Small intestine (tissue), 7 donors: Measurements from ENCODE around the gene GLOD4. TPM values are rescaled to one million over a fixed set of nuclear protein-coding genes. Genes with fewer than 3 reads are reported as not detected.

Source experiments
- DNase-seq, 2 donors: peaks; one replicate each; pipeline versions ENCODE4 v3.0.0 to v3.0.0-alpha.2; 2013
- FAIRE-seq: peaks from 2 replicates; lab custom pipeline; 2012; peaks lifted over from hg19 to GRCh38; lab: Jason Lieb, UNC
- H3K27ac ChIP-seq, 3 donors: one replicate each; pipeline ENCODE4 v1.5.1; 2013; ENCODE audit warnings: low read length in 2 of 3, mild to moderate bottlenecking in 2 of 3, control low read depth in 1 of 3, inconsistent platforms in 1 of 3, low read depth in 1 of 3, moderate library complexity in 1 of 3
- H3K27me3 ChIP-seq, 3 donors: one replicate each; pipeline ENCODE4 v1.6.1; 2013; ENCODE audit warnings: low read length in 3 of 3, inconsistent platforms in 1 of 3; ENCODE audit not compliant: control insufficient read depth in 3 of 3, insufficient read depth in 3 of 3
- H3K36me3 ChIP-seq, 3 donors: one replicate each; pipeline ENCODE4 v1.6.1; 2013; ENCODE audit warnings: low read length in 3 of 3, inconsistent platforms in 1 of 3, low read depth in 1 of 3, mild to moderate bottlenecking in 1 of 3, moderate library complexity in 1 of 3; ENCODE audit not compliant: control insufficient read depth in 3 of 3, insufficient read depth in 2 of 3
- H3K4me1 ChIP-seq, 3 donors: one replicate each; pipeline ENCODE4 v1.6.1; 2013; ENCODE audit warnings: low read length in 2 of 3, inconsistent platforms in 1 of 3, low read depth in 1 of 3, mild to moderate bottlenecking in 1 of 3, moderate library complexity in 1 of 3; ENCODE audit not compliant: control insufficient read depth in 3 of 3, insufficient read depth in 2 of 3
- H3K4me3 ChIP-seq, 3 donors: one replicate each; pipeline ENCODE4 v1.5.1; 2013; ENCODE audit warnings: low read length in 3 of 3, control low read depth in 1 of 3, inconsistent platforms in 1 of 3, low read depth in 1 of 3, mild to moderate bottlenecking in 1 of 3, moderate library complexity in 1 of 3
- H3K9me3 ChIP-seq, 2 donors: one replicate each; pipeline ENCODE4 v1.6.1; 2013; ENCODE audit warnings: low read depth in 1 of 2, low read length in 1 of 2; ENCODE audit not compliant: control insufficient read depth in 2 of 2, insufficient read depth in 1 of 2
- WGBS, 3 donors: extraction: QIAGEN DNeasy Blood & Tissue Kit; methylation state at CpG; one replicate each; pipeline ENCODE4 v1.1.7; 2013; 5-methylcytosine and 5-hydroxymethylcytosine counted together
- polyA plus RNA-seq, 4 donors: library from polyadenylated mRNA; stranded (reverse) in 3 of 4; unstranded in 1 of 4; fragments of 200-250 nt in 3 of 4; fragments of 120-200 nt in 1 of 4; gene quantifications; one replicate each; pipeline versions ENCODE4 v1.2.1 to v1.2.3, GENCODE V29; 2013
- donor health status: healthy with polysubstance abuse.
- donor health status: control.
- donor health status: control.
- donor health status: Bipolar disorder and iron deficiency.
- donor health status: healthy.

GLOD4 gene
- polyA plus RNA-seq, 4 donors = 65.4 to 138 (median 84.9) TPM

- no peak for FAIRE-seq
Measured at GRCh38 chr17:737561-738113, 44.4 kb downstream of the GLOD4 start.

GRCh38 chr17:733743-734142, 48.3 kb downstream of the GLOD4 start:
- FAIRE-seq (no peak), DNase-seq (no peak)
- Histone ChIP-seq H3K27me3 (no peaks in the 10 kb centered on the region), H3K9me3 (no peaks in the 10 kb centered on the region), H3K4me3 (peak overlapping the region in 2 of 3 donors; percentile 69 to 91), H3K27ac (peak overlapping the region in 2 of 3 donors; percentile 86 to 91), H3K36me3 (peaks cover 0 to 33% (median 0%) of the 10 kb centered on the region in 3 donors), H3K4me1 (peaks cover 0 to 10% (median 0%) of the 10 kb centered on the region in 3 donors)
- 56 to 65% (median 63%) methylated on average over 10 of the region's 10 CpGs for WGBS, 3 donors

More at GRCh38 chr17:737561-738113, 44.4 kb downstream of the GLOD4 start:
- Histone ChIP-seq H3K27me3 (no peaks in the 10 kb centered on the region), H3K36me3 (peaks cover 0 to 67% (median 4%) of the 10 kb centered on the region in 3 donors), H3K4me1 (peaks cover 0 to 10% (median 0%) of the 10 kb centered on the region in 3 donors), H3K9me3 (no peaks in the 10 kb centered on the region), H3K27ac (no peak overlapping the region), H3K4me3 (no peak overlapping the region)
- 93 to 96% (median 93%) methylated on average over 13 of the region's 13 CpGs for WGBS, 3 donors
- DNase-seq = no peak

- peak overlapping the region; percentile 86 to 96 (median 91) for H3K27ac ChIP-seq
- peak overlapping the region; percentile 60 to 91 (median 69) for H3K4me3 ChIP-seq
- no peaks in the 10 kb centered on the region for H3K9me3 ChIP-seq
- H3K27me3 ChIP-seq = no peaks in the 10 kb centered on the region
- H3K36me3 ChIP-seq = peaks cover 0 to 27% (median 0%) of the 10 kb centered on the region in 3 donors
- peaks cover 0 to 10% (median 0%) of the 10 kb centered on the region in 3 donors for H3K4me1 ChIP-seq
- WGBS, 3 donors = 3 to 6% (median 5%) methylated on average over 48 to 57 of the region's 57 CpGs
- no peak for FAIRE-seq
- peak; percentile 80 to 86 for DNase-seq
Measured at GRCh38 chr17:732902-733720, 49.0 kb downstream of the GLOD4 start.

- Histone ChIP-seq H3K27me3 (no peaks in the 10 kb centered on the region), H3K27ac (peak within 1 kb of the TSS; percentile 86 to 96 (median 91)), H3K4me1 (peaks cover 0 to 10% (median 0%) of the 10 kb centered on the region in 3 donors), H3K9me3 (no peaks in the 10 kb centered on the region), H3K36me3 (peaks cover 0 to 20% (median 0%) of the 10 kb centered on the region in 3 donors), H3K4me3 (peak within 1 kb of the TSS; percentile 60 to 91 (median 85))
- DNase-seq (peak; percentile 64 to 88), FAIRE-seq (no peak)
- 0 to 1% (median 0%) methylated on average over 30 to 126 of the region's 126 CpGs for WGBS, 3 donors
Measured at GRCh38 chr17:732067-732901, 49.8 kb downstream of the GLOD4 start, which contains the start of gene TLCD3A. TSS of gene TLCD3A (plus strand) at chr17:732596. CDS start at chr17:732648, 52 bp downstream.

GRCh38 chr17:731644-732066, 50.4 kb downstream of the GLOD4 start:
- Histone ChIP-seq H3K36me3 (peaks cover 0 to 20% (median 0%) of the 10 kb centered on the region in 3 donors), H3K27me3 (no peaks in the 10 kb centered on the region), H3K4me3 (peak overlapping the region; percentile 60 to 91 (median 85)), H3K27ac (peak overlapping the region; percentile 80 to 86 (median 81)), H3K4me1 (peaks cover 0 to 13% (median 0%) of the 10 kb centered on the region in 3 donors), H3K9me3 (no peaks in the 10 kb centered on the region)
- FAIRE-seq (no peak), DNase-seq (peak in 1 of 2 donors; percentile 38)
- 4 to 10% (median 5%) methylated on average over 26 of the region's 26 CpGs for WGBS, 3 donors

- FAIRE-seq (no peak), DNase-seq (no peak)
- Histone ChIP-seq H3K9me3 (no peaks in the 10 kb centered on the region), H3K27me3 (no peaks in the 10 kb centered on the region), H3K36me3 (peaks cover 0 to 3% (median 0%) of the 10 kb centered on the region in 3 donors), H3K27ac (no peak overlapping the region), H3K4me3 (no peak overlapping the region), H3K4me1 (peaks cover 0 to 23% (median 0%) of the 10 kb centered on the region in 3 donors)
- WGBS, 3 donors = 80 to 91% (median 90%) methylated on average over 5 of the region's 5 CpGs
Measured at GRCh38 chr17:728911-729310, 53.2 kb downstream of the GLOD4 start.

- Histone ChIP-seq H3K4me1 (peaks cover 0 to 14% (median 0%) of the 10 kb centered on the region in 3 donors), H3K36me3 (peaks cover 0 to 3% (median 0%) of the 10 kb centered on the region in 3 donors), H3K4me3 (peak overlapping the region in 1 of 3 donors; percentile 2), H3K27ac (peak overlapping the region in 2 of 3 donors; percentile 65 to 77), H3K27me3 (no peaks in the 10 kb centered on the region), H3K9me3 (no peaks in the 10 kb centered on the region)
- FAIRE-seq (no peak), DNase-seq (peak; percentile 68 to 74)
- WGBS, 3 donors = 24 to 50% (median 36%) methylated on average over 20 of the region's 20 CpGs
Measured at GRCh38 chr17:726271-726919, 55.7 kb downstream of the GLOD4 start.
